ENCODE data around the gene BTAF1. TPM values are rescaled to one million over a fixed set of nuclear protein-coding genes. Genes with fewer than 3 reads are reported as not detected.

The BTAF1 gene
- total RNA-seq, 4 donors from 2014 or later: 23.9 to 58.6 (median 37.0) TPM

DNA sequence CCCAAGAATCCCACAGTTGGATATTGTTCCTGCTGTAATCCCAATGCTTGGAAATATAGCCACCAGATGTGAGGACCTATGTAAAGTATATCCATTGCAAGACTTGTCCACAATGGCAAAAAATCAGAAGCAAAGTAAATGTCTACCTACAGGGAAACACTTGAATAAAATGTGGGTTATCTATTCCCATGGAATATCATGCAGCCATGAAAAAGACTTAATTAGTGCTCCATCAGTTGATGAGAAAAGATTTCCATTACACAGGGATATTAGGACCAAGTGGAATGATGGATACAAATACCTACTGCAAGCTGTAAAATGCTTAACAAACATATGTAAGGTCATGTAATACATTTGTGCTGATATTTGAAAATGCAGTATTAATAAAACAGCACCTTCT is 131.2 kb downstream of the BTAF1 start:
- in situ Hi-C loops (cut with MboI; ENCODE audit: low pct_ligation_motif_present in 1 of 4, low pct_unique_long_range_greater_than_20kb in 1 of 4, low sequenced_read_pairs in 3 of 4): no loop called here
- no peak for TF ChIP-seq POLR2AphosphoS5 (IDR thresholded peaks at IDR 0.05)
- TF ChIP-seq, protein P1, sequence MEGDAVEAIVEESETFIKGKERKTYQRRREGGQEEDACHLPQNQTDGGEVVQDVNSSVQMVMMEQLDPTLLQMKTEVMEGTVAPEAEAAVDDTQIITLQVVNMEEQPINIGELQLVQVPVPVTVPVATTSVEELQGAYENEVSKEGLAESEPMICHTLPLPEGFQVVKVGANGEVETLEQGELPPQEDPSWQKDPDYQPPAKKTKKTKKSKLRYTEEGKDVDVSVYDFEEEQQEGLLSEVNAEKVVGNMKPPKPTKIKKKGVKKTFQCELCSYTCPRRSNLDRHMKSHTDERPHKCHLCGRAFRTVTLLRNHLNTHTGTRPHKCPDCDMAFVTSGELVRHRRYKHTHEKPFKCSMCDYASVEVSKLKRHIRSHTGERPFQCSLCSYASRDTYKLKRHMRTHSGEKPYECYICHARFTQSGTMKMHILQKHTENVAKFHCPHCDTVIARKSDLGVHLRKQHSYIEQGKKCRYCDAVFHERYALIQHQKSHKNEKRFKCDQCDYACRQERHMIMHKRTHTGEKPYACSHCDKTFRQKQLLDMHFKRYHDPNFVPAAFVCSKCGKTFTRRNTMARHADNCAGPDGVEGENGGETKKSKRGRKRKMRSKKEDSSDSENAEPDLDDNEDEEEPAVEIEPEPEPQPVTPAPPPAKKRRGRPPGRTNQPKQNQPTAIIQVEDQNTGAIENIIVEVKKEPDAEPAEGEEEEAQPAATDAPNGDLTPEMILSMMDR (IDR thresholded peaks at IDR 0.05): no peak
- TF ChIP-seq EP300 (IDR thresholded peaks at IDR 0.05; ENCODE audit: low read depth): no peak
- TF ChIP-seq POLR2A (IDR thresholded peaks at IDR 0.05): no peak

DNA sequence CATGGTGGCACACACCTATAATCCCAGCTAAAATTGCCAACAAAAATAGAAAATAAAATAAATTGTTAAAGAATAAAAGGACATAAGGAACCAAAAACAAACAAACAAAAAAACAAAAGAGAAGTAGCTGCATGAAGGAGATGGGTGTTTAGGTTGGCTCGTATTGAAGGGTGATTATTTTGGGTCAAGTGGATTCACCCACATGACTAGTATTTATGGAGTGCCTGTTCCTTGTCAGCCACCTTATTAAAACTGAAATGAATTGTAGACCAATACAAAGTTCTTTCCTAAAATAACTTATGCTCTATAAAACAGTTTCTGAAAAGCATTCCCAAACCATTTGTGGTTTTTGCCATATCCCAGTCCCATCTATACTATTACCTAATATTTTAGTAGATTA is 138.7 kb downstream of the BTAF1 start:
- no peak for TF ChIP-seq POLR2AphosphoS5 (IDR thresholded peaks at IDR 0.05)
- TF ChIP-seq, protein P1 (IDR thresholded peaks at IDR 0.05): no peak
- TF ChIP-seq POLR2A (IDR thresholded peaks at IDR 0.05): no peak
- TF ChIP-seq EP300 (IDR thresholded peaks at IDR 0.05; ENCODE audit: low read depth): no peak
- DNase-seq: no peak
- Histone ChIP-seq H3K9me3 (no peaks in the 10 kb centered on the region), H3K4me1 (no peaks in the 10 kb centered on the region), H3K4me3 (no peak overlapping the region), H3K27me3 (no peaks in the 10 kb centered on the region), H3K27ac (no peak overlapping the region), H3K36me3 (no peaks in the 10 kb centered on the region)
- in situ Hi-C loops (cut with MboI; ENCODE audit: low pct_ligation_motif_present in 1 of 4, low pct_unique_long_range_greater_than_20kb in 1 of 4, low sequenced_read_pairs in 3 of 4): no loop called here
- intact Hi-C loops (cut with DNase I; ENCODE audit: low total_unique reads): no loop called here
- WGBS, 2 donors (ENCODE audit: low coverage in 1 of 2): 63 to 76% methylated on average over 1 of the region's 1 CpG

More for the DNA sequence above, 131.2 kb downstream of the BTAF1 start:
- DNase-seq: no peak
- H3K9me3 ChIP-seq: no peaks in the 10 kb centered on the region
- H3K4me3 ChIP-seq: no peak overlapping the region
- peaks cover 0 to 7% (median 0%) of the 10 kb centered on the region in 4 donors for H3K36me3 ChIP-seq
- intact Hi-C loops (cut with DNase I; ENCODE audit: low total_unique reads): no loop called here
- no peak overlapping the region for H3K27ac ChIP-seq
- no peaks in the 10 kb centered on the region for H3K4me1 ChIP-seq
- no peaks in the 10 kb centered on the region for H3K27me3 ChIP-seq

DNA sequence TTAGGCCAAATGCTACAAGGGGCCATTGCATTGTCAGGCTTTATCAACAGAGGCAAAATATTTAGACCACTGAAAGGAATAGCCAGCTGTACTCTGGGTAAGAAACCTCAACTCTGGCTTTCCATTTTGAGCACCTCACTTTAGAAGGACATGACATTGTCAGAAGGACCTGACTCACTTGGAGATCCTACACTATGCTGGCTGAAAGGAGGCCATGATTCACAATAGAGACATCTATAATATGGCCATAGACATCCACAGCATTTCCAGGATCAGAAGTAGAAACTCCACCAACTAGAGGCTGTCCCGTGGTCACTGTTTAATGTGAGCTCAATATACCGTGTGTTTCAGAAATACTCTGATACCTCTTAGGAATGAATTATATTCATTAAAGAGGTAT is 140.9 kb downstream of the BTAF1 start:
- Histone ChIP-seq H3K27me3 (no peaks in the 10 kb centered on the region), H3K4me1 (no peaks in the 10 kb centered on the region), H3K4me3 (no peak overlapping the region), H3K36me3 (no peaks in the 10 kb centered on the region), H3K9me3 (no peaks in the 10 kb centered on the region), H3K27ac (no peak overlapping the region)
- 94% methylated on average over 2 of the region's 2 CpGs; no CpG with 5 or more reads in 1 of the 2 donors for WGBS, 2 donors (ENCODE audit: low coverage in 1 of 2)
- TF ChIP-seq EP300 (IDR thresholded peaks at IDR 0.05; ENCODE audit: low read depth) (no peak), POLR2AphosphoS5 (IDR thresholded peaks at IDR 0.05) (no peak), POLR2A (IDR thresholded peaks at IDR 0.05) (no peak)
- TF ChIP-seq, protein P1 (IDR thresholded peaks at IDR 0.05): no peak
- in situ Hi-C loops (cut with MboI; ENCODE audit: low pct_ligation_motif_present in 1 of 4, low pct_unique_long_range_greater_than_20kb in 1 of 4, low sequenced_read_pairs in 3 of 4) (no loop called here), intact Hi-C loops (cut with DNase I; ENCODE audit: low total_unique reads) (no loop called here)
- no peak for DNase-seq

DNA sequence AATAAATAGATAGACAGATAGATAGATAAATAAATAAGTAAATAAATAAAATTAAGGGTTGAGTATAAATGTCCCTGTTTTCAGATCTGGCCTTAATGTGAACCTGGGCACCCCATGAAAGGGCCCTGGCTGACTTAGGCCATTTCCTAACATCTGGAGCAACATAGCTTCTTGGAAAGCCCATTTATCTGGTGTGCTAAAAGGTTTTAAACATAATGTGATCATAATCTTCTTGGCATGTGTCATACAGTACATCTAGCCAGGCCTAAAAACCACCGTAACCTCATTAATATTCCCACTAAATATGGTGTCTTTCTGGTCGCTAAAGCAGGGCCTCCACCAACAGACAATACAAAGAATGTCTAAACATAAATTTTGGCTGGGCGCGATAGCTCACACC is 142.8 kb downstream of the BTAF1 start:
- Histone ChIP-seq H3K4me3 (no peak overlapping the region), H3K9me3 (no peaks in the 10 kb centered on the region), H3K36me3 (no peaks in the 10 kb centered on the region), H3K27ac (no peak overlapping the region), H3K4me1 (no peaks in the 10 kb centered on the region), H3K27me3 (no peaks in the 10 kb centered on the region)
- no peak for TF ChIP-seq POLR2AphosphoS5 (IDR thresholded peaks at IDR 0.05)
- TF ChIP-seq, protein P1 (IDR thresholded peaks at IDR 0.05): no peak
- no peak for DNase-seq
- in situ Hi-C loops (cut with MboI; ENCODE audit: low pct_ligation_motif_present in 1 of 4, low pct_unique_long_range_greater_than_20kb in 1 of 4, low sequenced_read_pairs in 3 of 4): no loop called here
- WGBS, 2 donors (ENCODE audit: low coverage in 1 of 2): 80 to 95% methylated on average over 1 to 4 of the region's 4 CpGs
- intact Hi-C loops (cut with DNase I; ENCODE audit: low total_unique reads): no loop called here
